ENCODE data around the gene POPDC3.

GRCh38 chr6:105194591-105194990 is 14.8 kb upstream of the POPDC3 start:
- TF ChIP-seq EZH2 (IDR thresholded peaks at IDR 0.05; ENCODE audit: borderline replicate concordance, insufficient read depth, low read depth, low read length, poor library complexity, severe bottlenecking), result no peak
- TF ChIP-seq CTCF (IDR thresholded peaks at IDR 0.05), result no peak
